ENCODE results near the gene DUSP7. TPM values are rescaled to one million over a fixed set of nuclear protein-coding genes. Genes with fewer than 3 reads are reported as not detected.

Gene DUSP7
- total and polyA plus RNA-seq, 5 experiments from 2014 or later, result 1.8 to 29.0 (median 4.6) TPM

DNA sequence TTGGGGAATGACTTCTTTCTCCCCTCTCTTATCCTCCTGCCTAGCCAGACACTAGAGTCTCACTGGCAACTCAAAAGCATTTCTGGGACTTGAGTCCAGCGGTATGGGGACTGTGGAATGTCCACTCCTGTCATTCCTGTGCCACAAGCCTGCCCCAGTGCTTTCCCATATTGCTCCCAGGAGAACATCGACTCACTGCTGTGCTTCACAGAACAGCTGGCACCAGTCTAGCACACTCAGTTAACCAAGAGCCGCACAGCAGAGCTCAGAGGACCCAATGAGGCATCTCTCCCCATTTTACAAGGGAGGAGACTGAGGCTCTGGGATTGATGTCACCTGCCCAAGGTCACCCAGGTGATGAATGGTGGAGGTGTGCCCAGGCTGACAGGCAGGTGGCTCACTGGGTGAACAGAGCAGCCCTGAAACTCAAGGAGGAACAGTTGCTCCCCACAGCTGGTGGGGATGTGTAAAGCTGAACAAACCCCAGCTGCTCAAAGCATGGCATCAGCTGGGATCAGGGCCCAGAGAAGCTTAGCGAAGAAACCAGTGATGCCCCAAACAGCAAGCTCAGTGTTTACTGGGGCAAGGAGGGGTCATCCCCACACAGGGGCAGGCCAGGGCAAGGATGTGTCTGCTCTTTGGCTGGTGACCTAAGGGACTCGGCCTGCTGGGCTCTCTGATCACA is 35.4 kb upstream of the DUSP7 start:
- H3K27me3 Mint-ChIP-seq, result no peaks in the 10 kb centered on the region
- POLR2A ChIA-PET, result no interaction called here
- DNase-seq (no peak), ATAC-seq (no peak)
- H3K4me3 Mint-ChIP-seq, result no peak overlapping the region
- H3K9me3 Mint-ChIP-seq, result no peaks in the 10 kb centered on the region
- H3K4me1 Mint-ChIP-seq, result peaks cover 6 to 11% (median 10%) of the 10 kb centered on the region in 4 donors
- peak overlapping the region in 3 of 10 donors; percentile 41 to 79 (median 57) for H3K27ac Mint-ChIP-seq
- H3K36me3 Mint-ChIP-seq, result no peaks in the 10 kb centered on the region

DNA sequence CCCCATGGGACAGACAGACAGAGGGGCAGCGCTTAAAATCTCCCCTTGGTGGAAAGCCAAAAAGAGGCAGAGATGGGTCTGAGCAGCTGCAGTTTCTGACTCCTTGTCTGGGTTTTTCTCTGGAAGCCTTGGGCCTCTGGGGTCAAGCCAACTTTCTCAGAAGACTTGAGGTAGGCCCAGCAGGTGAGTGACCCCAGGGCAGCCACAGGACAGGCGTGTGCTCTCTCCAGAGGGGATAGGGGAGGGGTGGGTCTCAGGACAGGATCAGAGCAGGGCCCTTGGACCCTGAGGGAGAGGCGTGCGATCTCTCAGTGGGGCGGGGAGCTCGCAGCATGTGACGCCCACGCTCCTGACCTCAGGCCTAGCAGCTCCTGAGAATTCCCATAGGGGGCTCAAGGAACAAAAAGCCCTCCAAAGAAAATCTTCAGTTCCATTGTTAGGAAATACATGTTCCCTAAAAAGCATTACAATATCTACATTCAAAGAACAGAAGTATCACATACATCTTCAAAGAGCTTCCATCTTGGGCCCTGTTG is 34.6 kb upstream of the DUSP7 start:
- Mint-ChIP-seq H3K27ac (no peak overlapping the region), H3K9me3 (no peaks in the 10 kb centered on the region), H3K4me3 (no peak overlapping the region), H3K27me3 (no peaks in the 10 kb centered on the region), H3K4me1 (peaks cover 12 to 19% (median 17%) of the 10 kb centered on the region in 4 donors), H3K36me3 (no peaks in the 10 kb centered on the region)
- POLR2A ChIA-PET, result no interaction called here
- ATAC-seq, result no peak
- no peak for DNase-seq

DNA sequence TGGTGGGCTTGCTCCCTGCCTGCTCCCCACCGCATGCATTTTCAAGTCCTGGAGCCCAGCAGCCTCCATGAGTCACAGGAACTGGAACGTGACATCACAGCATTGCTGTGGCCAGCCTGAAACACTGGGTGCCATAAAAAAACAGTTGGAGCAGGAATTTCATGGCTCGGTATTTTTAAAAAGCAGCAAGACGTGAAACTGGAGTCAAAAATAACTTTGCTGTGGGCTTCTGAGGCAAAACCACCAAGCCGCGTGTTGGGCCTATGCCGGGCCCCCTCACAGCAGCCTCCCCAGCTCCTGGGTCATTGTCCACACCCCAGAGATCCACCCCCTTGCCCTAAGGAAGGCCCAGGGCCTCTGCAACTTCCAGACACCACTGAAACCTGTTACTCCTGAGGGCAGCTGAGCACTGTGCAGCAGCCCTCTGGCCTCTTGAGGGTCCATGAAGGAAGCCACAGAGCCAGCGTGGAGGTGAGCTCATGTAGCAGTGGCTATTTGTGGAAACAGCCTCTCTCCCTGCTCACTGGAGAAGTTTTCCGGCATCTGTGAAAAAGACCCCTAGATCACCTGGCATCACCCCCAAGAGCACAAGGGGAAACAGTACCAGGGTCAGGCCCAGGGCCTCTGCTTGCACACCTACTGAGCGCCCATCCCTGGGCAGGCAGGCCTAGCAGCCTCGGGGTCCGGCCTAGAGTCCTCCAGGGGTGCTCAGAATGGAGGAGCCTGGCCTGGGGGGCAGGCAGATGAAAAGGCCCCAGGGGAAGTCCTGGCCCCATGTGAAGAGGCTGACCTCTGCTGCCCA is 34.0 kb upstream of the DUSP7 start:
- ATAC-seq (no peak), DNase-seq (no peak)
- Mint-ChIP-seq H3K27me3 (no peaks in the 10 kb centered on the region), H3K4me3 (no peak overlapping the region), H3K4me1 (peaks cover 17 to 25% (median 24%) of the 10 kb centered on the region in 4 donors), H3K36me3 (no peaks in the 10 kb centered on the region), H3K9me3 (no peaks in the 10 kb centered on the region), H3K27ac (no peak overlapping the region)
- POLR2A ChIA-PET, result no interaction called here

DNA sequence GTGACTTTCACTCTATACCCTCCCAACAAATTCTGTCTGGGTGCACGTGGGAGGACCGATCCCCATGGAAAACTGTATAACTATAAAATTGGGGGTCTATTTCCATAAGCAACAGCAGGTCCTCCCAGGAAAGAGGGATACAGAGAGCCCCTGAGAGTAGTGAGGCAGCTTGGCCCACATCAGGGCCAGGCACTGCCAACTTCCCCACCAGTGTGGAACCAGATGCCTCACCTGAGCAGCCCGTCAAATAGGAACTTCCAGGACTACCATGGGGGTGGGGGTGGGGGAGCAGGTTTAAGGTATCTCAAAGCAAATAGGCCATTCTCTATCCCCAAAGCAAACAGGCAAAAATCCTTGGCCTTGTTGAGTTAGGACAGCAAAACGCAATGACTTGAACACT is 33.3 kb upstream of the DUSP7 start:
- Mint-ChIP-seq H3K36me3 (no peaks in the 10 kb centered on the region), H3K27me3 (no peaks in the 10 kb centered on the region), H3K4me1 (peaks cover 19 to 32% (median 29%) of the 10 kb centered on the region in 4 donors), H3K4me3 (no peak overlapping the region), H3K9me3 (no peaks in the 10 kb centered on the region), H3K27ac (no peak overlapping the region)
- ATAC-seq, result no peak
- POLR2A ChIA-PET, result no interaction called here
- DNase-seq, result no peak

DNA sequence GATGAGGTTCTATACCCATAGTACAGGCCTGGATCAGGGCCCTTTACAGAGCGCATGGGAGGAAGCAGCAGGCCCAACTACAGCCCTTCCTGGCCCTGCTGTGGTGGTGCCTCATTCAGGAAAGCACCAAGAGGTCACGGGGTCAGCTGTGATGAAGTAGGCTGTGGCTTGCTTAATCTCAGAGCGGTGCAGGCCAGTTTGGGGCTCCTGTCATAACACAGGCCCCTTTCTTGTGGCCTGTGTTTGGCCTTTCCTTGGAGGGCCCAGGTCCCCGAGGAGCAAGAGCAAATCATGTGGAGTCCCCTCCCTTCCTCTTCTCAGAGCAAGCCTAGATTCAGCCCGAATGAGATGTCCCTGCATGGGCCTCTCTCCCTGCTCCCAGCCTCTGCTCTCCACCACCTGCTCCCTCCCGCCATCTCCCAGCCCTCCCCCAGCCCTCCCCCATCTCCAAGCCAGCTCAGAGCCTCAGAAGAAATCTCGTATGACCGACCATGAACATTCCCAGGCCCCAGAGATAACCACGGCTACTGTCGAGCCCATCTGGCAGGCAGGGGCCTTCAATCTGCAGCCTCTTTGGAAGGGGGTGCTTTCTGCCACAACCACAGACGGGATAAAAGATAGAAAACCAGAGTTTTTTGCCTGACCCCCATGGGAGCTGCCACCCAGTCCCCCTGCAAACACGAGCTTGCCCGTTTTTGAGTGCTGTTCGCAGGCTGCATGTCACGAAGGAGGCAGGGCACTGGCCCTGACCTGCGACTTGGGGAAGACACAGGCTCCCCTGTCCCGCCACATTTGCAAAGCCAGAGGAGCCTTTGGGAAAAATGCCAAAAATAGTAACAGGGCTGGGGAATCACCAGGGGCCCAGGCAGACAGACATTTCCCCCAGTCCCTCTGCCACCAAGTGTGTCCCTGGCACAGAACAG is 32.3 kb upstream of the DUSP7 start:
- no peak overlapping the region for H3K4me3 Mint-ChIP-seq
- H3K36me3 Mint-ChIP-seq, result no peaks in the 10 kb centered on the region
- H3K27ac Mint-ChIP-seq, result no peak overlapping the region
- H3K4me1 Mint-ChIP-seq, result peaks cover 19 to 36% (median 30%) of the 10 kb centered on the region in 4 donors
- ATAC-seq (no peak), DNase-seq (no peak)
- no peaks in the 10 kb centered on the region for H3K27me3 Mint-ChIP-seq
- POLR2A ChIA-PET, result interaction anchor here (0.6 kb wide), 1 partner anchor 212 kb away, joined by 3 read pairs; no protein-coding TSS in a partner anchor
- no peaks in the 10 kb centered on the region for H3K9me3 Mint-ChIP-seq

DNA sequence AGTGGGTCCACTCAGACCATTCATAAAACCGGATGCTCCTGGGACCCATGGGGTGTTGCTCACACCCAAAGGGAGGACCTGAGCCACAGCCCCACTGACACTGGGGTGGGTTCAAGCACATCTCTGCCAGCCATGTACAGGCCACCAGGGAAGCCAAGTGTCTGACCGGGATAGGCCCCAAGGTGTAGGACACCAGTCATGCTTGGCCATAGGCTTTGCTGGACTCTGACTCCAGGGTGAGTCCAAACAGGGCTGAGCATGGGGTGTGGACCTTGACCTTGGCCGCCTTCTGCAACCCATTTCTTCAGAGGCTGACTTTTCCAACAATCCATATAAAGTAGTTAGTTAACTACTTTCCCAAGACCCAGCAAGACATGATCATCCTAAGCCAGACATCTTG is 31.4 kb upstream of the DUSP7 start:
- POLR2A ChIA-PET, result interaction anchor here (0.6 kb wide), 1 partner anchor 29 kb away, joined by 3 read pairs; no protein-coding TSS in a partner anchor
- no peak for ATAC-seq
- peak overlapping the region in 2 of 10 donors; percentile 17 to 72 for H3K27ac Mint-ChIP-seq
- H3K27me3 Mint-ChIP-seq, result no peaks in the 10 kb centered on the region
- DNase-seq, result no peak
- peaks cover 21 to 36% (median 30%) of the 10 kb centered on the region in 4 donors for H3K4me1 Mint-ChIP-seq
- peak overlapping the region in 1 of 10 donors; percentile 28 for H3K4me3 Mint-ChIP-seq
- no peaks in the 10 kb centered on the region for H3K36me3 Mint-ChIP-seq
- no peaks in the 10 kb centered on the region for H3K9me3 Mint-ChIP-seq

DNA sequence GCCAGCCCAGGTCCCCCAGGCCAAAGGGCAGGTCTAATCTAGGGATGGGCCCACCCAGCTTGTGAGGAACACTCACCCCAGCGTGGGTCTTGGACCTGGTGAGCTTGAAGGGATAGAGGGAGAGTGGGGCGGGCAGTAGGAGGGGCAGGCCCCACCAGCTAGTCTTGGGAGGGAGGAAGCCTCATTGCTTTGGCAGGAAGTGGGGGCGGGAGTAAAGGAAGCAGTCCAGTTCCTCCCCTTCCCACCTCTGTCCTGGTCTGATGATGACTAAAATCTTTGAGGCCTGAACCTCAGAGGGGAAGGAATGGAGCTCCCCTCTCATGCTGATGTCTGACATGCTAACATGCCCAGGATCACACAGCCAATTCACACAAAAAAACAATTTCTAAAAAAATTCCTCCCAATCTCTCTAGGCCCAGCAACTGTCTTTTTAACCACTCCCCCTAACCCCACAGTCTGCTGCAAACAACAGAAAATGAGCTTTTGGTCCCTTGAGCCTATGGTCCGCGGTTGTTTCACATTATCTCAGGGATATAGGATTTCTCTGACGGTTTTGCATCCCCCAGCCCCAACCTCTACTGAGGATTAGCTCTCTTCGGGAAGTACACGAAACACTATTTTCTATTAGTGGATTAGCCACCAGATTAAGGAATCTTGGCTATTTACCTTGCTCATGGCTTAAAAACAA is 30.7 kb upstream of the DUSP7 start:
- Mint-ChIP-seq H3K36me3 (no peaks in the 10 kb centered on the region), H3K27ac (peak overlapping the region in 7 of 10 donors; percentile 49 to 86 (median 72)), H3K4me1 (peaks cover 21 to 36% (median 30%) of the 10 kb centered on the region in 4 donors), H3K4me3 (peak overlapping the region in 7 of 10 donors; percentile 21 to 75 (median 41)), H3K27me3 (no peaks in the 10 kb centered on the region), H3K9me3 (no peaks in the 10 kb centered on the region)
- ATAC-seq, result no peak
- no peak for DNase-seq
- POLR2A ChIA-PET, result interaction anchor here (0.6 kb wide), 1 partner anchor 30 kb away, joined by 3 read pairs; no protein-coding TSS in a partner anchor

DNA sequence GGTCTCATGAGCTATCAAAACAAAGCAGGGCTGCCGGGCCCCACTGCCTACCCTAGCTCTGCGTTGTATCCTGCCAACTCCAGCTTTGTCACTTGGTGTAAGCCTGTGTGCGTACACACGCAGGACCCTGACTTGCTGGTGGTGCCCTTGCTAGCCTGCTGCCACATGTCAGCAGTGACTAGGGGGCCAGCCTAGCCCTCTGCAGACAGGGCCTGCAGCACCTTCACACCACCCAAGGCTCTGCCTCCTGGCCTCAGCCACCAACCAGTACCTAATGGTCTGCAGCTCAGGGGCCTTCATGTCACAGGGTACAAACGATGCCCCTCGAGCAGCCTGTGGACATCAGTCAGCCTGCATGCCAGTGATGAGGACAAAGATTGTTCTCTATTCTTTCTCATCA is 30.1 kb upstream of the DUSP7 start:
- Mint-ChIP-seq H3K27me3 (no peaks in the 10 kb centered on the region), H3K4me1 (peaks cover 21 to 36% (median 30%) of the 10 kb centered on the region in 4 donors), H3K27ac (peak overlapping the region in 9 of 10 donors; percentile 17 to 86 (median 73)), H3K4me3 (peak overlapping the region in 6 of 10 donors; percentile 1 to 61 (median 37)), H3K9me3 (no peaks in the 10 kb centered on the region), H3K36me3 (no peaks in the 10 kb centered on the region)
- peak in 1 of 10 donors; percentile 10 for DNase-seq
- POLR2A ChIA-PET, result no interaction called here
- peak; percentile 25 to 34 for ATAC-seq

DNA sequence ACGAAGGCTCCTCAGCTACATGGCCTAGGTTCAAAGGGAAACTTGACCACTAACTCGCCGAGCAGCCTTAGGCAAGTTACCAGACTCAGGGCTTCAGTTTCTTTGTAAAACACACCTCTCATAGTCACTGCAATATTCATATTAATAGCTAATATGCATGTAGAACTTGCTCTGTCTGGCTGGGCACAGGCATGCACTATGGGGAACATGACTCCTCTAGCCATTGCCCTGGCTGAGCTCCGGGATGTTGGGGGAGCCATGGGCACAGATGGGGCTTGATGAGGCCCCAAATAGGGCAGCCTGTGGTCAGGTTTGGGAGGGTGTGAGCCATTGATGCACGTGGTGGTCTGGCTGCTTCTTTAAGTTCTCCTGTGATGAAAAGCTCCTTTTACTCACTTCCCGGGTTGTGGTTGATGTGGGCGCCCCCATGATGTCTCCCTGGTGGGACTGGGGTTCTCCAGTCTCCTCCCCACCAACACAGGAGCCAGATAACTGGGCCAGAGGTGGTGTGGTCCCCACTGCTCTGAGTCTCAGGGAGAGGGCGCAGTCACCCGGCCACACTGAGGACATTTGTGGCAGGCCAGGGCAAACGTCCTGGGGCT is 29.4 kb upstream of the DUSP7 start:
- H3K36me3 Mint-ChIP-seq, result no peaks in the 10 kb centered on the region
- H3K9me3 Mint-ChIP-seq, result no peaks in the 10 kb centered on the region
- H3K27ac Mint-ChIP-seq, result peak overlapping the region in 8 of 10 donors; percentile 38 to 90 (median 77)
- ATAC-seq (peak; percentile 41 to 76), DNase-seq (peak in 4 of 10 donors; percentile 6 to 17 (median 15))
- POLR2A ChIA-PET, result no interaction called here
- H3K4me3 Mint-ChIP-seq, result peak overlapping the region in 4 of 10 donors; percentile 41 to 61 (median 52)
- peaks cover 21 to 36% (median 30%) of the 10 kb centered on the region in 4 donors for H3K4me1 Mint-ChIP-seq
- H3K27me3 Mint-ChIP-seq, result no peaks in the 10 kb centered on the region

DNA sequence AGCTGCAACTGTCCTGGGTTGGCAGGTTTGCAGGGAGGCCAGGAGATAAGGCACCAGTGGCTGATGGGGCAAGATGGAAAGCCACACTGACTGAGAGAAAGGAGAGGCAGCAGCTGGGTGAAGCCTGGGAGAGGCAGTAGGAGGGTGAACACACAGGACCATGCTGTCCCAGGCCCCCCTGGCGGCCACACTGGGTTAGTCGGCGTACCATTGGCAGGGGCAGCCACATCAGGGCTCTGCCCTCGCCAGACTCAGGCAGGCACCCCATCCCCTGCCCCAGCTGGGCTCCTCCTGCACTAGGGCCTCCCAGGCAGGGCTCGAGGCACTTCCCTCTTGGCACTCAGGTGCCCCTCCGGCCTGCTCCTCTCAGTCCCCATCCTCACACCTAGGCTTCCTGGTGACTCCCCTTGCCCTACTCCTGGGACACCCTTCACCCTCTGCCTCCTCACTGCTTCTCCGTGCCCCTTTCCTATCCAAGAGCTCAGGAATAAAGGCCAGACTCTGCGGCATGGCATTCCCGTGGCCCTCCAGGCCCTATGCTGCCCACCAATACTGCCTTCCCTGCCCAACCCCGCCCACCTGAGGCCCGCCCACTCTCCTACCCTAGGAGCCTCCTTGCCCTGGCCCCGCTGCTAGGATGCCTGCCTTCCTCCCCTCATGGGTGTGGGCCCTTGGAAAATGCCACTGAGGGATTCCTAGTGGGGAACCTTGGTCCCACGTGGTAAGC is 28.7 kb upstream of the DUSP7 start:
- Mint-ChIP-seq H3K9me3 (no peaks in the 10 kb centered on the region), H3K36me3 (no peaks in the 10 kb centered on the region), H3K4me1 (peaks cover 21 to 36% (median 30%) of the 10 kb centered on the region in 4 donors), H3K4me3 (peak overlapping the region in 1 of 10 donors; percentile 22), H3K27ac (peak overlapping the region in 5 of 10 donors; percentile 49 to 85 (median 75)), H3K27me3 (no peaks in the 10 kb centered on the region)
- POLR2A ChIA-PET, result no interaction called here
- DNase-seq, result no peak
- no peak for ATAC-seq

All from naive thymus-derived CD8-positive, alpha-beta T cell (primary cell).